Small intestine (tissue), 7 donors: Measurements from ENCODE around the gene CACNG6. TPM values are rescaled to one million over a fixed set of nuclear protein-coding genes. Genes with fewer than 3 reads are reported as not detected.

Experiments used
- DNase-seq, 2 donors: peaks; one replicate each; pipeline versions ENCODE4 v3.0.0 to v3.0.0-alpha.2; 2013
- FAIRE-seq: peaks from 2 replicates; lab custom pipeline; 2012; peaks lifted over from hg19 to GRCh38; lab: Jason Lieb, UNC
- H3K27ac ChIP-seq, 3 donors: one replicate each; pipeline ENCODE4 v1.5.1; 2013; ENCODE audit warnings: low read length in 2 of 3, mild to moderate bottlenecking in 2 of 3, control low read depth in 1 of 3, inconsistent platforms in 1 of 3, low read depth in 1 of 3, moderate library complexity in 1 of 3
- H3K27me3 ChIP-seq, 3 donors: one replicate each; pipeline ENCODE4 v1.6.1; 2013; ENCODE audit warnings: low read length in 3 of 3, inconsistent platforms in 1 of 3; ENCODE audit not compliant: control insufficient read depth in 3 of 3, insufficient read depth in 3 of 3
- H3K36me3 ChIP-seq, 3 donors: one replicate each; pipeline ENCODE4 v1.6.1; 2013; ENCODE audit warnings: low read length in 3 of 3, inconsistent platforms in 1 of 3, low read depth in 1 of 3, mild to moderate bottlenecking in 1 of 3, moderate library complexity in 1 of 3; ENCODE audit not compliant: control insufficient read depth in 3 of 3, insufficient read depth in 2 of 3
- H3K4me1 ChIP-seq, 3 donors: one replicate each; pipeline ENCODE4 v1.6.1; 2013; ENCODE audit warnings: low read length in 2 of 3, inconsistent platforms in 1 of 3, low read depth in 1 of 3, mild to moderate bottlenecking in 1 of 3, moderate library complexity in 1 of 3; ENCODE audit not compliant: control insufficient read depth in 3 of 3, insufficient read depth in 2 of 3
- H3K4me3 ChIP-seq, 3 donors: one replicate each; pipeline ENCODE4 v1.5.1; 2013; ENCODE audit warnings: low read length in 3 of 3, control low read depth in 1 of 3, inconsistent platforms in 1 of 3, low read depth in 1 of 3, mild to moderate bottlenecking in 1 of 3, moderate library complexity in 1 of 3
- H3K9me3 ChIP-seq, 2 donors: one replicate each; pipeline ENCODE4 v1.6.1; 2013; ENCODE audit warnings: low read depth in 1 of 2, low read length in 1 of 2; ENCODE audit not compliant: control insufficient read depth in 2 of 2, insufficient read depth in 1 of 2
- WGBS, 3 donors: extraction: QIAGEN DNeasy Blood & Tissue Kit; methylation state at CpG; one replicate each; pipeline ENCODE4 v1.1.7; 2013; 5-methylcytosine and 5-hydroxymethylcytosine counted together
- polyA plus RNA-seq, 4 donors: library from polyadenylated mRNA; stranded (reverse) in 3 of 4; unstranded in 1 of 4; fragments of 200-250 nt in 3 of 4; fragments of 120-200 nt in 1 of 4; gene quantifications; one replicate each; pipeline versions ENCODE4 v1.2.1 to v1.2.3, GENCODE V29; 2013
- donor health status: healthy with polysubstance abuse.
- donor health status: control.
- donor health status: control.
- donor health status: Bipolar disorder and iron deficiency.
- donor health status: healthy.

The CACNG6 gene
- polyA plus RNA-seq, 4 donors = 0.03 to 0.06 TPM; not detected in 2

- Histone ChIP-seq H3K4me1 (no peaks in the 10 kb centered on the region), H3K27me3 (peaks cover 2 to 61% (median 36%) of the 10 kb centered on the region in 3 donors), H3K36me3 (no peaks in the 10 kb centered on the region), H3K27ac (no peak overlapping the region), H3K9me3 (no peaks in the 10 kb centered on the region), H3K4me3 (no peak overlapping the region)
- no peak for FAIRE-seq
- 7 to 13% (median 10%) methylated on average over 8 of the region's 8 CpGs for WGBS, 3 donors
- DNase-seq = no peak
Observed at GRCh38 chr19:53960886-53961285, 30.6 kb upstream of the CACNG6 start.

GRCh38 chr19:53961523-53962356 lies 29.7 kb upstream of the CACNG6 start:
- Histone ChIP-seq H3K36me3 (no peaks in the 10 kb centered on the region), H3K9me3 (no peaks in the 10 kb centered on the region), H3K27me3 (peaks cover 2 to 57% (median 36%) of the 10 kb centered on the region in 3 donors), H3K4me1 (no peaks in the 10 kb centered on the region), H3K4me3 (no peak overlapping the region), H3K27ac (no peak overlapping the region)
- DNase-seq = no peak
- WGBS, 3 donors = 3 to 11% (median 8%) methylated on average over 20 to 32 of the region's 32 CpGs
- FAIRE-seq = no peak

- 4 to 17% (median 12%) methylated on average over 27 to 55 of the region's 55 CpGs for WGBS, 3 donors
- Histone ChIP-seq H3K27ac (no peak within 1 kb of the TSS), H3K9me3 (no peaks in the 10 kb centered on the region), H3K27me3 (peaks cover 2 to 49% (median 32%) of the 10 kb centered on the region in 3 donors), H3K36me3 (no peaks in the 10 kb centered on the region), H3K4me1 (no peaks in the 10 kb centered on the region), H3K4me3 (no peak within 1 kb of the TSS)
- DNase-seq = no peak
- no peak for FAIRE-seq
Observed at GRCh38 chr19:53962887-53963431, 28.5 kb upstream of the CACNG6 start, which contains the start of gene CACNG8. Gene CACNG8, plus strand, starts transcription at chr19:53962937.

GRCh38 chr19:53965091-53965490 lies 26.3 kb upstream of the CACNG6 start:
- 57 to 67% (median 65%) methylated on average over 11 of the region's 11 CpGs for WGBS, 3 donors
- DNase-seq (no peak), FAIRE-seq (no peak)
- Histone ChIP-seq H3K36me3 (no peaks in the 10 kb centered on the region), H3K27me3 (peaks cover 0 to 31% (median 22%) of the 10 kb centered on the region in 3 donors), H3K4me1 (no peaks in the 10 kb centered on the region), H3K27ac (no peak overlapping the region), H3K4me3 (no peak overlapping the region), H3K9me3 (no peaks in the 10 kb centered on the region)

GRCh38 chr19:53966931-53967330 lies 24.5 kb upstream of the CACNG6 start:
- Histone ChIP-seq H3K9me3 (no peaks in the 10 kb centered on the region), H3K4me1 (no peaks in the 10 kb centered on the region), H3K36me3 (no peaks in the 10 kb centered on the region), H3K27ac (no peak overlapping the region), H3K4me3 (no peak overlapping the region), H3K27me3 (peaks cover 0 to 16% (median 14%) of the 10 kb centered on the region in 3 donors)
- WGBS, 3 donors = 53 to 68% (median 68%) methylated on average over 7 of the region's 7 CpGs
- DNase-seq = no peak
- FAIRE-seq = no peak

- H3K4me3 ChIP-seq = no peak overlapping the region
- no peaks in the 10 kb centered on the region for H3K9me3 ChIP-seq
- FAIRE-seq (no peak), DNase-seq (no peak)
- H3K27me3 ChIP-seq = peaks cover 0 to 6% (median 3%) of the 10 kb centered on the region in 3 donors
- no peaks in the 10 kb centered on the region for H3K36me3 ChIP-seq
- H3K27ac ChIP-seq = no peak overlapping the region
- no peaks in the 10 kb centered on the region for H3K4me1 ChIP-seq
- WGBS, 3 donors = 82 to 91% (median 88%) methylated on average over 6 of the region's 6 CpGs
Observed at GRCh38 chr19:53969366-53969765, 22.1 kb upstream of the CACNG6 start.

- DNase-seq (no peak), FAIRE-seq (no peak)
- Histone ChIP-seq H3K9me3 (no peaks in the 10 kb centered on the region), H3K36me3 (no peaks in the 10 kb centered on the region), H3K27ac (no peak overlapping the region), H3K4me1 (no peaks in the 10 kb centered on the region), H3K27me3 (peaks cover 0 to 3% (median 0%) of the 10 kb centered on the region in 3 donors), H3K4me3 (no peak overlapping the region)
- 52 to 65% (median 52%) methylated on average over 9 to 10 of the region's 10 CpGs for WGBS, 3 donors
Observed at GRCh38 chr19:53971673-53972072, 19.8 kb upstream of the CACNG6 start.

- no peak for FAIRE-seq
- DNase-seq = peak; percentile 64 to 85
- peaks cover 3 to 16% of the 10 kb centered on the region in 2 donors for H3K9me3 ChIP-seq
- H3K27ac ChIP-seq = no peak overlapping the region
- WGBS, 3 donors = 3 to 10% (median 7%) methylated on average over 9 of the region's 9 CpGs
- no peaks in the 10 kb centered on the region for H3K36me3 ChIP-seq
- H3K4me3 ChIP-seq = no peak overlapping the region
- peaks cover 0 to 4% (median 2%) of the 10 kb centered on the region in 3 donors for H3K4me1 ChIP-seq
- peaks cover 3 to 46% (median 26%) of the 10 kb centered on the region in 3 donors for H3K27me3 ChIP-seq
Observed at GRCh38 chr19:53977429-53977990, 13.9 kb upstream of the CACNG6 start.
